ENCODE measurements around the gene CACNA1E. TPM values are rescaled to one million over a fixed set of nuclear protein-coding genes. Genes with fewer than 3 reads are reported as not detected.
"Not testable (repeated sequence)": the region's sequence is repeated elsewhere in the genome, so short reads cannot be mapped to it uniquely, and the experiment has no call there.

CACNA1E gene
- total and polyA plus RNA-seq, 2 donors (not counting 1 experiment from before 2014, with no cell fraction given): 0.37 to 0.40 TPM

GRCh38 chr1:181818943-181819342, 335.6 kb downstream of the CACNA1E start:
- Histone ChIP-seq H3K79me2 (ENCODE audit: control insufficient read depth, insufficient read depth, low read length) (no peaks in the 10 kb centered on the region), H4K20me1 (ENCODE audit: control insufficient read depth, insufficient read depth, low read length, poor library complexity, severe bottlenecking) (no peaks in the 10 kb centered on the region), H3K4me1 (ENCODE audit: control insufficient read depth in 2 of 2, insufficient read depth in 2 of 2, low read length in 2 of 2) (no peaks in the 10 kb centered on the region), H3K9ac (ENCODE audit: low read length) (no peak overlapping the region), H3K27me3 (replicated peaks in 1 of 4; ENCODE audit: control extremely low read depth in 1 of 4, control insufficient read depth in 3 of 4, insufficient read depth in 4 of 4, low read length in 3 of 4) (no peaks in the 10 kb centered on the region), H3K9me3 (ENCODE audit: control extremely low read depth in 1 of 3, control insufficient read depth in 2 of 3, insufficient read depth in 1 of 3, low read length in 2 of 3) (no peaks in the 10 kb centered on the region), H3K4me3 (ENCODE audit: control extremely low read depth in 1 of 5, extremely low read depth in 1 of 5, insufficient read depth in 1 of 5, low read depth in 2 of 5, low read length in 4 of 5) (no peak overlapping the region), H2AFZ (ENCODE audit: insufficient read depth, low read depth, low read length, poor library complexity, severe bottlenecking) (no peak overlapping the region), H3K4me2 (replicated peaks; ENCODE audit: low read depth, low read length, poor library complexity, severe bottlenecking) (no peak overlapping the region), H3K36me3 (replicated peaks in 1 of 2; ENCODE audit: control extremely low read depth in 1 of 2, control insufficient read depth in 1 of 2, extremely low read depth in 1 of 2, insufficient read depth in 2 of 2, low read length in 1 of 2) (no peaks in the 10 kb centered on the region), H3K27ac (ENCODE audit: low read length in 2 of 2) (no peak overlapping the region)
- peaks cover 8% of the 10 kb centered on the region for H3K27me3 Mint-ChIP-seq
- H3K9me3 Mint-ChIP-seq (ENCODE audit: insufficient read depth): no peaks in the 10 kb centered on the region
- no peaks in the 10 kb centered on the region for H3K4me1 Mint-ChIP-seq
- no peak for ATAC-seq (ENCODE audit: low read depth)
- DNase-seq: no peak
- intact Hi-C loops (cut with micrococcal nuclease): no loop called here
- ChIA-PET CTCF (no interaction called here), POLR2A (no interaction called here)
- TF ChIP-seq EZH2 (IDR thresholded peaks at IDR 0.05; ENCODE audit: borderline replicate concordance, insufficient read depth, low read depth, low read length, poor library complexity, severe bottlenecking): no peak
- TF ChIP-seq, protein P1, sequence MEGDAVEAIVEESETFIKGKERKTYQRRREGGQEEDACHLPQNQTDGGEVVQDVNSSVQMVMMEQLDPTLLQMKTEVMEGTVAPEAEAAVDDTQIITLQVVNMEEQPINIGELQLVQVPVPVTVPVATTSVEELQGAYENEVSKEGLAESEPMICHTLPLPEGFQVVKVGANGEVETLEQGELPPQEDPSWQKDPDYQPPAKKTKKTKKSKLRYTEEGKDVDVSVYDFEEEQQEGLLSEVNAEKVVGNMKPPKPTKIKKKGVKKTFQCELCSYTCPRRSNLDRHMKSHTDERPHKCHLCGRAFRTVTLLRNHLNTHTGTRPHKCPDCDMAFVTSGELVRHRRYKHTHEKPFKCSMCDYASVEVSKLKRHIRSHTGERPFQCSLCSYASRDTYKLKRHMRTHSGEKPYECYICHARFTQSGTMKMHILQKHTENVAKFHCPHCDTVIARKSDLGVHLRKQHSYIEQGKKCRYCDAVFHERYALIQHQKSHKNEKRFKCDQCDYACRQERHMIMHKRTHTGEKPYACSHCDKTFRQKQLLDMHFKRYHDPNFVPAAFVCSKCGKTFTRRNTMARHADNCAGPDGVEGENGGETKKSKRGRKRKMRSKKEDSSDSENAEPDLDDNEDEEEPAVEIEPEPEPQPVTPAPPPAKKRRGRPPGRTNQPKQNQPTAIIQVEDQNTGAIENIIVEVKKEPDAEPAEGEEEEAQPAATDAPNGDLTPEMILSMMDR (IDR thresholded peaks at IDR 0.05): no peak
- H3K27ac Mint-ChIP-seq: no peak overlapping the region
- 91% methylated on average over 1 of the region's 1 CpG for WGBS (ENCODE audit: insufficient coverage)
- H3K4me3 Mint-ChIP-seq: no peak overlapping the region

DNA sequence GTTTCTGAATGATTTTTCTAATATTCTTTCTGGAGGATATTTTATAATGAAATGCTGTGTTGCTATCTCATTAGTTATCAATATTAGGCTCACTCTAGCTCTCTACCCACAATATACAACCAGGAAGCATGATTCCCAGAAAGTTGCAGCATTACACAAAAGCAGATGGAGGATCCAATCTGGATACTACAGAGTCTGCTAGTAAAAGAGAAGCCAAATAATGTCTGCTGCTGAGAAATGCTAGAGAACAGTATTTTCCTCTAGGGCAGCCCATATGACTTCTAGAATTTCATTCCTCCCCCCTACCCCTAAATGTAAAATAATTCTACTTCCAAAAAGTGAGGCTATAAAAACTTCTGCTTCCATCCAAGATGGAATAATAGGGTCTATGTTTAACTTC, 338.4 kb downstream of the CACNA1E start:
- CTCF ChIA-PET: no interaction called here
- intact Hi-C loops (cut with micrococcal nuclease): no loop called here
- Histone ChIP-seq H3K9ac (ENCODE audit: low read length) (no peak overlapping the region), H4K20me1 (ENCODE audit: control insufficient read depth, insufficient read depth, low read length, poor library complexity, severe bottlenecking) (no peaks in the 10 kb centered on the region), H3K9me3 (ENCODE audit: control extremely low read depth in 1 of 3, control insufficient read depth in 2 of 3, insufficient read depth in 1 of 3, low read length in 2 of 3) (peaks cover 0 to 2% (median 0%) of the 10 kb centered on the region in 3 donors), H3K27me3 (replicated peaks in 1 of 4; ENCODE audit: control extremely low read depth in 1 of 4, control insufficient read depth in 3 of 4, insufficient read depth in 4 of 4, low read length in 3 of 4) (no peaks in the 10 kb centered on the region), H3K79me2 (ENCODE audit: control insufficient read depth, insufficient read depth, low read length) (no peaks in the 10 kb centered on the region), H3K4me3 (ENCODE audit: control extremely low read depth in 1 of 5, extremely low read depth in 1 of 5, insufficient read depth in 1 of 5, low read depth in 2 of 5, low read length in 4 of 5) (no peak overlapping the region), H3K27ac (ENCODE audit: low read length in 2 of 2) (no peak overlapping the region), H3K4me1 (ENCODE audit: control insufficient read depth in 2 of 2, insufficient read depth in 2 of 2, low read length in 2 of 2) (no peaks in the 10 kb centered on the region), H3K36me3 (replicated peaks in 1 of 2; ENCODE audit: control extremely low read depth in 1 of 2, control insufficient read depth in 1 of 2, extremely low read depth in 1 of 2, insufficient read depth in 2 of 2, low read length in 1 of 2) (no peaks in the 10 kb centered on the region), H3K4me2 (replicated peaks; ENCODE audit: low read depth, low read length, poor library complexity, severe bottlenecking) (no peak overlapping the region), H2AFZ (ENCODE audit: insufficient read depth, low read depth, low read length, poor library complexity, severe bottlenecking) (no peak overlapping the region)
- DNase-seq (no peak), ATAC-seq (ENCODE audit: low read depth) (no peak)
- no peaks in the 10 kb centered on the region for H3K4me1 Mint-ChIP-seq
- H3K27me3 Mint-ChIP-seq: peaks cover 8% of the 10 kb centered on the region
- no peak overlapping the region for H3K27ac Mint-ChIP-seq
- no peak for TF ChIP-seq EZH2 (IDR thresholded peaks at IDR 0.05; ENCODE audit: borderline replicate concordance, insufficient read depth, low read depth, low read length, poor library complexity, severe bottlenecking)
- H3K9me3 Mint-ChIP-seq (ENCODE audit: insufficient read depth): no peaks in the 10 kb centered on the region
- POLR2A ChIA-PET: no interaction called here
- H3K4me3 Mint-ChIP-seq: no peak overlapping the region

DNA sequence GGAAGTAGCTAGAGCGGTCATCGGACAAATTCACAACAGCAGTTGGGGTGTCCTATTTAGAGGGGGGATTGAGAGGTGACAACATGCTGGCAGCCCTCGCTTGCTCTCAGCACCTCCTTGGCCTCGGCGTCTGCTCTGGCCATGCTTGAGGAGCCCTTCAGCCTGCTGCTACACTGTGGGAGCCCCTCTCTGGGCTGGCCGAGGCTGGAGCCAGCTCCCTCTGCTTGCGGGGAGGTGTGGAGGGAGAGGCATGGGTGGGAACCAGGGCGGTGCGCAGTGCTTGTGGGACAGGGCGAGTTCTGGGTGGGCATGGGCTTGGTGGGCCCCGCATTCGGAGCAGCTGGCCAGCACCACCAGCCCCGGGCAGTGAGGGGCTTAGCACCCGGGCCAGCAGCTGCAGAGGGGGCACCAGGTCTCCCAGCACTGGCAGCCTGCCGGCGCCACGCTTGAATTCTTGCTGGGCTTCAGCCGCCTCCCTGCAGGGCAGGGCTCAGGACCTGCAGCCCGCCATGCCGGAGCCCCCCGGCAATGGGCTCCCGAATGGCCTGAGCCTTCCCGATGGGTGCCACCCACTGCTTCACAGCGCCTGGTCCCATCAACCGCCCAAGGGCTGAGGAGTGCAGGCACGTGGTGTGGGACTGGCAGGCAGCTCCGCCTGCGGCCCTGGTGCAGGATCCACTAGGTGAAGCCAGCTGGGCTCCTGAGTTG, 349.0 kb downstream of the CACNA1E start:
- H3K4me3 ChIP-seq (ENCODE audit: control extremely low read depth in 1 of 5, extremely low read depth in 1 of 5, insufficient read depth in 1 of 5, low read depth in 2 of 5, low read length in 4 of 5); H3K9me3 Mint-ChIP-seq (ENCODE audit: insufficient read depth); H4K20me1 ChIP-seq (ENCODE audit: control insufficient read depth, insufficient read depth, low read length, poor library complexity, severe bottlenecking); POLR2A ChIA-PET; H3K9ac ChIP-seq (ENCODE audit: low read length); H3K27me3 Mint-ChIP-seq; H3K79me2 ChIP-seq (ENCODE audit: control insufficient read depth, insufficient read depth, low read length); H3K27me3 ChIP-seq (replicated peaks in 1 of 4; ENCODE audit: control extremely low read depth in 1 of 4, control insufficient read depth in 3 of 4, insufficient read depth in 4 of 4, low read length in 3 of 4); CTCF ChIA-PET; H3K27ac ChIP-seq (ENCODE audit: low read length in 2 of 2); H3K4me1 Mint-ChIP-seq; H3K4me1 ChIP-seq (ENCODE audit: control insufficient read depth in 2 of 2, insufficient read depth in 2 of 2, low read length in 2 of 2); H2AFZ ChIP-seq (ENCODE audit: insufficient read depth, low read depth, low read length, poor library complexity, severe bottlenecking); ATAC-seq (ENCODE audit: low read depth); H3K4me2 ChIP-seq (replicated peaks; ENCODE audit: low read depth, low read length, poor library complexity, severe bottlenecking); H3K36me3 ChIP-seq (replicated peaks in 1 of 2; ENCODE audit: control extremely low read depth in 1 of 2, control insufficient read depth in 1 of 2, extremely low read depth in 1 of 2, insufficient read depth in 2 of 2, low read length in 1 of 2); intact Hi-C loops (cut with micrococcal nuclease); DNase-seq; H3K27ac Mint-ChIP-seq; H3K4me3 Mint-ChIP-seq: not testable (repeated sequence)
- peaks cover 4 to 12% (median 5%) of the 10 kb centered on the region in 3 donors for H3K9me3 ChIP-seq (ENCODE audit: control extremely low read depth in 1 of 3, control insufficient read depth in 2 of 3, insufficient read depth in 1 of 3, low read length in 2 of 3)
- WGBS (ENCODE audit: insufficient coverage): 97% methylated on average over 25 of the region's 28 CpGs
